Amniotic stem cell (primary cell): ENCODE data around the gene TMEM178B.
"Not testable (repeated sequence)": the region's sequence is repeated elsewhere in the genome, so short reads cannot be mapped to it uniquely, and the experiment has no call there.

ENCODE experiments used
- DNase-seq: peaks from one replicate; lab custom pipeline; 2025; lab: John Stamatoyannopoulos, UW

TMEM178B gene

GRCh38 chr7:141074162-141074991 is 513 bp downstream of the TMEM178B start:
- DNase-seq: no peak

- no peak for DNase-seq
Measured at GRCh38 chr7:141074997-141075396, 1.1 kb downstream of the TMEM178B start.

GRCh38 chr7:141076377-141076776 is 2.5 kb downstream of the TMEM178B start:
- DNase-seq: no peak

GRCh38 chr7:141079219-141079618 is 5.4 kb downstream of the TMEM178B start:
- no peak for DNase-seq

- not testable (repeated sequence) for DNase-seq
Measured at GRCh38 chr7:141089490-141089889, 15.6 kb downstream of the TMEM178B start.

GRCh38 chr7:141094336-141095070 is 20.6 kb downstream of the TMEM178B start:
- no peak for DNase-seq

GRCh38 chr7:141097430-141097829 is 23.6 kb downstream of the TMEM178B start:
- DNase-seq: no peak

- DNase-seq: no peak
Measured at GRCh38 chr7:141102436-141102835, 28.6 kb downstream of the TMEM178B start.

GRCh38 chr7:141103847-141104429 is 30.1 kb downstream of the TMEM178B start:
- no peak for DNase-seq

- no peak for DNase-seq
Measured at GRCh38 chr7:141113131-141113530, 39.3 kb downstream of the TMEM178B start.

- no peak for DNase-seq
Measured at GRCh38 chr7:141114029-141114664, 40.3 kb downstream of the TMEM178B start.

GRCh38 chr7:141115965-141116364 is 42.1 kb downstream of the TMEM178B start:
- DNase-seq: no peak

- not testable (repeated sequence) for DNase-seq
Measured at GRCh38 chr7:141116661-141117060, 42.8 kb downstream of the TMEM178B start.

- DNase-seq: no peak
Measured at GRCh38 chr7:141118767-141119166, 44.9 kb downstream of the TMEM178B start.

- no peak for DNase-seq
Measured at GRCh38 chr7:141119187-141119586, 45.3 kb downstream of the TMEM178B start.

- DNase-seq: no peak
Measured at GRCh38 chr7:141122736-141123135, 48.9 kb downstream of the TMEM178B start.

- no peak for DNase-seq
Measured at GRCh38 chr7:141123522-141123921, 49.7 kb downstream of the TMEM178B start.

GRCh38 chr7:141126107-141126506 is 52.2 kb downstream of the TMEM178B start:
- DNase-seq: no peak

- no peak for DNase-seq
Measured at GRCh38 chr7:141128506-141128905, 54.6 kb downstream of the TMEM178B start.

- no peak for DNase-seq
Measured at GRCh38 chr7:141128931-141129330, 55.1 kb downstream of the TMEM178B start.

- DNase-seq: no peak
Measured at GRCh38 chr7:141132671-141133070, 58.8 kb downstream of the TMEM178B start.

- no peak for DNase-seq
Measured at GRCh38 chr7:141133646-141134045, 59.8 kb downstream of the TMEM178B start.
